Loucy (cell line): Measurements from ENCODE around the gene JSRP1.
A peak's percentile ranks its signal among the peaks of the same experiment; 100 is the strongest.

Experiments
- H2AFZ ChIP-seq: fragments of 200-600 bp; sonication (generic); 2 replicates; pipeline ENCODE4 v1.6.0; 2016; ENCODE audit warnings: antibody characterized with exemption, mild to moderate bottlenecking, low read length, moderate library complexity
- H3F3A ChIP-seq: fragments of 200-600 bp; 2 replicates; pipeline ENCODE4 v1.6.0; 2016; ENCODE audit warnings: antibody characterized with exemption, low read depth, mild to moderate bottlenecking
- H3K27me3 ChIP-seq: fragments of 200-600 bp; sonication (generic); 2 replicates; pipeline ENCODE4 v1.6.1; 2014; ENCODE audit warnings: low read length, mild to moderate bottlenecking; ENCODE audit not compliant: insufficient read depth, poor library complexity, severe bottlenecking
- H3K36me3 ChIP-seq: fragments of 200-600 bp; sonication (generic); 2 replicates; pipeline ENCODE4 v1.6.1; 2016; ENCODE audit warnings: low read length; ENCODE audit not compliant: insufficient read depth
- H3K4me1 ChIP-seq: fragments of 200-600 bp; sonication (generic); 2 replicates; pipeline ENCODE4 v1.5.1; 2014; ENCODE audit warnings: low read length, mild to moderate bottlenecking; ENCODE audit not compliant: insufficient read depth, poor library complexity, severe bottlenecking
- H3K4me2 ChIP-seq: fragments of 200-600 bp; sonication (generic); 2 replicates; pipeline ENCODE4 v1.6.0; 2014; ENCODE audit warnings: antibody characterized with exemption, low read length, low read depth, mild to moderate bottlenecking; ENCODE audit not compliant: poor library complexity, severe bottlenecking
- H3K4me3 ChIP-seq: fragments of 200-600 bp; sonication (generic); 2 replicates; pipeline ENCODE4 v1.5.1; 2014; ENCODE audit warnings: low read length, mild to moderate bottlenecking, mixed read lengths; ENCODE audit not compliant: poor library complexity, severe bottlenecking
- H3K79me2 ChIP-seq: fragments of 200-600 bp; sonication (generic); 2 replicates; pipeline ENCODE4 v1.6.1; 2014; ENCODE audit warnings: low read length; ENCODE audit not compliant: insufficient read depth
- H3K9ac ChIP-seq: fragments of 200-600 bp; sonication (generic); 2 replicates; pipeline ENCODE4 v1.6.0; 2014; ENCODE audit warnings: mild to moderate bottlenecking, low read depth, low read length, moderate library complexity; ENCODE audit not compliant: poor library complexity, severe bottlenecking
- H3K9me2 ChIP-seq: fragments of 200-600 bp; sonication (generic); replicated peaks from 2 replicates; pipeline ENCODE4 v1.6.1; 2016; ENCODE audit warnings: low read depth, low read length, mixed read lengths
- H3K9me3 ChIP-seq: fragments of 200-600 bp; sonication (generic); 2 replicates; pipeline ENCODE4 v1.6.1; 2014; ENCODE audit warnings: mild to moderate bottlenecking, antibody characterized with exemption, low read length, low read depth; ENCODE audit not compliant: insufficient read depth
- H4K20me1 ChIP-seq: fragments of 200-600 bp; sonication (generic); 2 replicates; pipeline ENCODE4 v1.6.0; 2014; ENCODE audit warnings: antibody characterized with exemption, low read length, mild to moderate bottlenecking; ENCODE audit not compliant: insufficient read depth, poor library complexity, severe bottlenecking
- CTCF ChIP-seq: fragments of 200-600 bp; sonication (generic); conservative IDR thresholded peaks from 2 replicates; pipeline ENCODE4 v1.5.1; 2014; ENCODE audit warnings: mild to moderate bottlenecking, antibody characterized with exemption, low read length
- EZH2phosphoT487 ChIP-seq: fragments of 200-600 bp; IDR thresholded peaks from 2 replicates; pipeline ENCODE4 v1.6.1; 2018; ENCODE audit warnings: antibody characterized with exemption, mild to moderate bottlenecking, moderate library complexity, borderline replicate concordance

JSRP1 gene

GRCh38 chr19:2255112-2255845, 938 bp downstream of the JSRP1 start:
- Histone ChIP-seq H3K27me3 (no peaks in the 10 kb centered on the region), H3K9ac (no peak overlapping the region), H3K9me2 (no peaks in the 10 kb centered on the region), H3K36me3 (peaks cover under 1% of the 10 kb centered on the region; the same call in 1 of the 2 replicates), H3K79me2 (no peaks in the 10 kb centered on the region), H2AFZ (no peak overlapping the region), H3K4me3 (no peak overlapping the region), H3K4me1 (no peaks in the 10 kb centered on the region), H4K20me1 (no peaks in the 10 kb centered on the region), H3F3A (no peaks in the 10 kb centered on the region), H3K4me2 (no peak overlapping the region), H3K9me3 (no peaks in the 10 kb centered on the region)
- TF ChIP-seq CTCF (no peak), EZH2phosphoT487 (no peak)

GRCh38 chr19:2254064-2254872, 1.9 kb downstream of the JSRP1 start:
- H3K9ac ChIP-seq, result no peak overlapping the region
- peaks cover 9% of the 10 kb centered on the region; the same call in 1 of the 2 replicates for H3K36me3 ChIP-seq
- no peaks in the 10 kb centered on the region for H3K9me3 ChIP-seq
- no peaks in the 10 kb centered on the region for H4K20me1 ChIP-seq
- no peaks in the 10 kb centered on the region for H3K9me2 ChIP-seq
- H3F3A ChIP-seq, result no peaks in the 10 kb centered on the region
- no peak overlapping the region for H3K4me2 ChIP-seq
- no peaks in the 10 kb centered on the region for H3K79me2 ChIP-seq
- no peaks in the 10 kb centered on the region for H3K4me1 ChIP-seq
- H3K4me3 ChIP-seq, result no peak overlapping the region
- no peak for TF ChIP-seq EZH2phosphoT487
- TF ChIP-seq CTCF, result no peak
- no peaks in the 10 kb centered on the region for H3K27me3 ChIP-seq
- no peak overlapping the region for H2AFZ ChIP-seq

GRCh38 chr19:2253106-2254063, 2.8 kb downstream of the JSRP1 start:
- Histone ChIP-seq H3K9me2 (no peaks in the 10 kb centered on the region), H3K4me3 (no peak overlapping the region), H3K36me3 (peaks cover 17% of the 10 kb centered on the region; the same call in 1 of the 2 replicates), H4K20me1 (no peaks in the 10 kb centered on the region), H3F3A (no peaks in the 10 kb centered on the region), H3K9ac (no peak overlapping the region), H2AFZ (no peak overlapping the region), H3K9me3 (no peaks in the 10 kb centered on the region), H3K4me2 (no peak overlapping the region), H3K27me3 (no peaks in the 10 kb centered on the region), H3K4me1 (no peaks in the 10 kb centered on the region), H3K79me2 (no peaks in the 10 kb centered on the region)
- TF ChIP-seq EZH2phosphoT487 (no peak), CTCF (peak; percentile 46)
